ENCODE data around the gene BMPR1B. TPM values are rescaled to one million over a fixed set of nuclear protein-coding genes. Genes with fewer than 3 reads are reported as not detected.

BMPR1B gene
- total and polyA plus RNA-seq, 4 donors = 0.27 to 0.70 (median 0.48) TPM

- TF ChIP-seq MAX (IDR thresholded peaks at IDR 0.05) (no peak), CTCF (IDR thresholded peaks at IDR 0.05; ENCODE audit: low read depth, low read length, missing input control) (no peak)
Observed at GRCh38 chr4:94905511-94905910, 147.8 kb downstream of the BMPR1B start (continued).

- no peak for DNase-seq (ENCODE audit: low spot score)
Observed at GRCh38 chr4:94909645-94910044, 151.9 kb downstream of the BMPR1B start.

GRCh38 chr4:94911106-94911505 is 153.4 kb downstream of the BMPR1B start:
- no peaks in the 10 kb centered on the region for H3K36me3 ChIP-seq (ENCODE audit: control insufficient read depth in 4 of 4, insufficient read depth in 3 of 4, low read depth in 1 of 4, low read length in 3 of 4)
- no peak overlapping the region for H3K9ac ChIP-seq (ENCODE audit: low read depth in 1 of 2, low read length in 2 of 2)
- no peaks in the 10 kb centered on the region for H3K27me3 ChIP-seq (ENCODE audit: control insufficient read depth in 4 of 4, insufficient read depth in 4 of 4, low read length in 3 of 4)
- no peak overlapping the region for H3K4me3 ChIP-seq (ENCODE audit: low read depth in 1 of 3, low read length in 3 of 3)
- no peaks in the 10 kb centered on the region for H3K4me1 ChIP-seq (ENCODE audit: control insufficient read depth in 4 of 4, insufficient read depth in 4 of 4, low read length in 3 of 4)
- 94% methylated on average over 1 of the region's 1 CpG for WGBS
- no peak overlapping the region for H3K27ac ChIP-seq (ENCODE audit: low read depth in 1 of 2, low read length in 2 of 2)
- no peak for DNase-seq (ENCODE audit: low spot score)
- no peaks in the 10 kb centered on the region for H3K9me3 ChIP-seq (ENCODE audit: control insufficient read depth in 4 of 4, low read length in 3 of 4)
- TF ChIP-seq NR2F2 (IDR thresholded peaks at IDR 0.05) (no peak), JUND (IDR thresholded peaks at IDR 0.05) (no peak), RXRA (IDR thresholded peaks at IDR 0.05) (no peak), FOXA2 (IDR thresholded peaks at IDR 0.05) (no peak), FOXA1 (IDR thresholded peaks at IDR 0.05) (no peak), RAD21 (IDR thresholded peaks at IDR 0.05) (no peak), GABPA (IDR thresholded peaks at IDR 0.05 in 1 of 2, conservative IDR thresholded peaks at IDR 0.05 in 1 of 2) (no peak), SP1 (IDR thresholded peaks at IDR 0.05) (no peak), TAF1 (conservative IDR thresholded peaks at IDR 0.05) (no peak), CTCF (IDR thresholded peaks at IDR 0.05; ENCODE audit: low read depth, low read length, missing input control) (no peak), ATF3 (IDR thresholded peaks at IDR 0.05) (no peak), HNF4G (IDR thresholded peaks at IDR 0.05) (no peak)

More at GRCh38 chr4:94909645-94910044, 151.9 kb downstream of the BMPR1B start:
- H3K9ac ChIP-seq (ENCODE audit: low read depth in 1 of 2, low read length in 2 of 2) = no peak overlapping the region
- TF ChIP-seq HNF4G (IDR thresholded peaks at IDR 0.05) = no peak
- TF ChIP-seq FOXA1 (IDR thresholded peaks at IDR 0.05) = no peak
- no peak for TF ChIP-seq GABPA (IDR thresholded peaks at IDR 0.05 in 1 of 2, conservative IDR thresholded peaks at IDR 0.05 in 1 of 2)
- no peak for TF ChIP-seq RAD21 (IDR thresholded peaks at IDR 0.05)
- TF ChIP-seq TAF1 (conservative IDR thresholded peaks at IDR 0.05) = no peak
- no peak for TF ChIP-seq REST (IDR thresholded peaks at IDR 0.05)
- no peak for TF ChIP-seq NR2F2 (IDR thresholded peaks at IDR 0.05)
- TF ChIP-seq EGR1 (IDR thresholded peaks at IDR 0.05; ENCODE audit: low read depth in 2 of 2) = no peak
- no peak overlapping the region for H3K27ac ChIP-seq (ENCODE audit: low read depth in 1 of 2, low read length in 2 of 2)
- H3K4me3 ChIP-seq (ENCODE audit: low read depth in 1 of 3, low read length in 3 of 3) = no peak overlapping the region
- H3K27me3 ChIP-seq (ENCODE audit: control insufficient read depth in 4 of 4, insufficient read depth in 4 of 4, low read length in 3 of 4) = no peaks in the 10 kb centered on the region
- no peaks in the 10 kb centered on the region for H3K4me1 ChIP-seq (ENCODE audit: control insufficient read depth in 4 of 4, insufficient read depth in 4 of 4, low read length in 3 of 4)
- no peaks in the 10 kb centered on the region for H3K36me3 ChIP-seq (ENCODE audit: control insufficient read depth in 4 of 4, insufficient read depth in 3 of 4, low read depth in 1 of 4, low read length in 3 of 4)
- WGBS = 96% methylated on average over 3 of the region's 3 CpGs
- H3K9me3 ChIP-seq (ENCODE audit: control insufficient read depth in 4 of 4, low read length in 3 of 4) = no peaks in the 10 kb centered on the region

Measured in liver (tissue), 9 donors.